Stomach (tissue), 9 donors: ENCODE results near the gene PLEKHA4. TPM values are rescaled to one million over a fixed set of nuclear protein-coding genes. Genes with fewer than 3 reads are reported as not detected.
"Not testable (repeated sequence)": the region's sequence is repeated elsewhere in the genome, so short reads cannot be mapped to it uniquely, and the experiment has no call there.

Source experiments
- DNase-seq, 2 donors: peaks; one replicate each; pipeline versions ENCODE4 v3.0.0 to v3.0.0-alpha.2; 2013 to 2019
- H3K27ac ChIP-seq, 5 donors: fragments of 200-600 bp in 4 of 5; sonication (generic) in 4 of 5; one replicate each; pipeline ENCODE4 v1.5.1; 2013 to 2019; ENCODE audit warnings: mild to moderate bottlenecking in 1 of 5, moderate library complexity in 1 of 5
- H3K27me3 ChIP-seq, 3 donors: fragments of 200-600 bp; sonication (generic); one replicate each; pipeline ENCODE4 v1.5.1; 2017 to 2019; ENCODE audit warnings: mixed run types in 1 of 3
- H3K36me3 ChIP-seq, 4 donors: fragments of 200-600 bp; sonication (generic); 1 replicate in 3 of 4; 2 replicates in 1 of 4; pipeline ENCODE4 v1.5.1; 2016 to 2019
- H3K4me1 ChIP-seq, 4 donors: fragments of 200-600 bp; sonication (generic); one replicate each; pipeline ENCODE4 v1.5.1; 2016 to 2019
- H3K4me3 ChIP-seq, 4 donors: fragments of 200-600 bp; sonication (generic) in 3 of 4; one replicate each; pipeline ENCODE4 v1.5.1; 2016 to 2019; ENCODE audit warnings: mild to moderate bottlenecking in 1 of 4
- H3K9me3 ChIP-seq, 4 donors: fragments of 200-600 bp; sonication (generic); one replicate each; pipeline ENCODE4 v1.5.1; 2016 to 2019
- EP300 ChIP-seq: sonication (generic); formaldehyde crosslinking; IDR thresholded peaks from one replicate; pipeline ENCODE4 v1.6.1; 2017; ENCODE audit warnings: antibody characterized with exemption
- POLR2A ChIP-seq, 4 donors: fragments of 450-650 bp; IDR thresholded peaks; one replicate each; pipeline ENCODE4 v1.6.1; 2016; ENCODE audit warnings: antibody characterized with exemption in 4 of 4, control low read depth in 2 of 4, mild to moderate bottlenecking in 1 of 4, moderate library complexity in 1 of 4
- POLR2AphosphoS5 ChIP-seq, 3 donors: sonication (generic); formaldehyde crosslinking; IDR thresholded peaks; one replicate each; pipeline ENCODE4 v1.6.1; 2016; ENCODE audit warnings: antibody characterized with exemption in 3 of 3
- WGBS, 5 donors: extraction: QIAGEN DNeasy Blood & Tissue Kit in 3 of 5; methylation state at CpG; one replicate each; pipeline versions ENCODE4 v1.1.5 to v1.1.7; 2013 to 2018; 5-methylcytosine and 5-hydroxymethylcytosine counted together
- intact Hi-C: fragments of 100-400 bp; cut with DNase I; formaldehyde crosslinking; loops from one replicate; pipeline ENCODE4 v1.15.1; 2023; ENCODE audit warnings: low total_unique reads
- polyA plus RNA-seq, 3 donors: library from polyadenylated mRNA; stranded (reverse); fragments of 200-250 nt; gene quantifications; one replicate each; pipeline ENCODE4 v1.2.3, GENCODE V29; 2013
- total RNA-seq, 5 donors: library from RNA; depleted of rRNA; stranded (reverse); fragments of >200 nt; gene quantifications; one replicate each; pipeline versions ENCODE4 v1.1.0 to v1.2.3, GENCODE V29; 2014 to 2016
- TF ChIP-seq, protein P1 (sequence below), 7 experiments: fragments of 450-650 bp in 4 of 7; fragments of 200-600 bp in 3 of 7; sonication (generic) in 3 of 7; IDR thresholded peaks; one replicate each; pipeline ENCODE4 v1.5.1; 2016 to 2019; ENCODE audit warnings: antibody characterized with exemption in 7 of 7, control low read depth in 2 of 7, mild to moderate bottlenecking in 1 of 7
- donor health status: healthy with polysubstance abuse.
- donor health status: Bipolar disorder and iron deficiency.
- donor health status: healthy.

The PLEKHA4 gene
- total and polyA plus RNA-seq, 8 donors: 1.7 to 85.0 (median 30.0) TPM

DNA sequence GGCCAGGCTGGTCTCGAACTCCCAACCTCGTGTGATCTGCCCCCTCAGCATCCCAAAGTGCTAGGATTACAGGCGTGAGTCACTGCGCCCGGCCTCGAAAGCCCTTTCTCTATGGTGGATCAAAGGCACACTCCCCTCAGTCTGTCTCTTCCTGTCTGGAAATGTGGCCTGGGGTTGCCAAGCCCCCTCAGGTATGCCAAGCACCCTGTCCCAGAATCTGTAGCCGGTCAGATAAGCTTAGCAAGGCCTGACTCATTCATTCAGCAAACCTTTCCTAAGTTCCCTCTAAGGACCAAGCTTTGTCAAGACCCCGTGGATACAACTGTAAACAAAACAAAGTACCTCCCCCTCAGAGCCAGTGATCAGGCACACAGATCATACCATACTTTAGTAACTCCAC lies 45.8 kb upstream of the PLEKHA4 start:
- DNase-seq: no peak
- intact Hi-C loops: no loop called here
- Histone ChIP-seq H3K4me3 (no peak overlapping the region), H3K27ac (no peak overlapping the region), H3K9me3 (no peaks in the 10 kb centered on the region), H3K4me1 (no peaks in the 10 kb centered on the region), H3K36me3 (peaks cover 74 to 100% (median 100%) of the 10 kb centered on the region in 4 donors), H3K27me3 (no peaks in the 10 kb centered on the region)
- WGBS, 5 donors: 92 to 95% (median 94%) methylated on average over 8 of the region's 8 CpGs
- TF ChIP-seq POLR2AphosphoS5 (IDR thresholded peaks at IDR 0.05): no peak
- TF ChIP-seq EP300: no peak
- no peak for TF ChIP-seq POLR2A (IDR thresholded peaks at IDR 0.05)
- TF ChIP-seq, protein P1, sequence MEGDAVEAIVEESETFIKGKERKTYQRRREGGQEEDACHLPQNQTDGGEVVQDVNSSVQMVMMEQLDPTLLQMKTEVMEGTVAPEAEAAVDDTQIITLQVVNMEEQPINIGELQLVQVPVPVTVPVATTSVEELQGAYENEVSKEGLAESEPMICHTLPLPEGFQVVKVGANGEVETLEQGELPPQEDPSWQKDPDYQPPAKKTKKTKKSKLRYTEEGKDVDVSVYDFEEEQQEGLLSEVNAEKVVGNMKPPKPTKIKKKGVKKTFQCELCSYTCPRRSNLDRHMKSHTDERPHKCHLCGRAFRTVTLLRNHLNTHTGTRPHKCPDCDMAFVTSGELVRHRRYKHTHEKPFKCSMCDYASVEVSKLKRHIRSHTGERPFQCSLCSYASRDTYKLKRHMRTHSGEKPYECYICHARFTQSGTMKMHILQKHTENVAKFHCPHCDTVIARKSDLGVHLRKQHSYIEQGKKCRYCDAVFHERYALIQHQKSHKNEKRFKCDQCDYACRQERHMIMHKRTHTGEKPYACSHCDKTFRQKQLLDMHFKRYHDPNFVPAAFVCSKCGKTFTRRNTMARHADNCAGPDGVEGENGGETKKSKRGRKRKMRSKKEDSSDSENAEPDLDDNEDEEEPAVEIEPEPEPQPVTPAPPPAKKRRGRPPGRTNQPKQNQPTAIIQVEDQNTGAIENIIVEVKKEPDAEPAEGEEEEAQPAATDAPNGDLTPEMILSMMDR (IDR thresholded peaks at IDR 0.05): no peak

DNA sequence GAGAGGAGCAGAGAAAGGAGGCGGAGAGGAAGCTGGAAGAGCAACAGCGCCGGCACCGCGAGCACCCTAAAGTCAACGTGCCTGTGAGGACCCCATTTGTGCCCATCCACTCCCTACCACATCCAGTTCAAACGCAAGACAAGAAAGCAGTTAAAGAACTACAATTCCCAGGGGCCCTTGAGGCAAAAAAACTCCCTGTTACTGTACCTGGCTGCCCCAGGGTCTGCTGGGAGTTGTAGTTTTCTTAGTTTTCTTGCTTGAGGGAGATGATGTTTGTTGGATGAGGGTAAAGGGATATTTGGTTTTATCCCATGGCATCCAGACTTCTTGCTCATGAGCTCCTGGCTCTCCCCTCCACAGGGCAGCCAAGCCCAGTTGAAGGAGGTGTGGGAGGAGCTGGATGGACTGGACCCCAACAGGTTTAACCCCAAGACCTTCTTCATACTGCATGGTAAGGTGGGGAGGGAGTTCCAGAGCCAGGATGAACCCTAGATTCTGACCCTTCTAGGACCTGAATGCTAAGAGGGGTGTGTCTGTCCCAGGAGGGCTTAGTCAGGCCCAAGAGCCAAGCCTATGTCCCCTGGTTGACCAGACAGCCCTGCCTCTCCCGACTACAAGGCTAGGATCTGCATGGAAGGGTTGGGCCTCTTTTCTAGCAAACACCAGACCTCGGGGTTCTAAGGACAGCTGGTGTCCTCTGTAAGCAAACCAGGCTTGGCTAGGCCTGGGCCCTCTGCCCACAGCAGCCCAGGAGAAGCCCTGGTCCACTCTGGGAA lies 44.9 kb upstream of the PLEKHA4 start:
- TF ChIP-seq POLR2AphosphoS5 (IDR thresholded peaks at IDR 0.05) (no peak), POLR2A (IDR thresholded peaks at IDR 0.05) (no peak), EP300 (no peak)
- TF ChIP-seq, protein P1 (IDR thresholded peaks at IDR 0.05): no peak
- no peak for DNase-seq
- Histone ChIP-seq H3K4me3 (no peak overlapping the region), H3K4me1 (no peaks in the 10 kb centered on the region), H3K36me3 (peaks cover 75 to 100% (median 100%) of the 10 kb centered on the region in 4 donors), H3K27ac (no peak overlapping the region), H3K27me3 (no peaks in the 10 kb centered on the region), H3K9me3 (no peaks in the 10 kb centered on the region)
- intact Hi-C loops: no loop called here
- 90 to 96% (median 92%) methylated on average over 9 of the region's 9 CpGs for WGBS, 5 donors

DNA sequence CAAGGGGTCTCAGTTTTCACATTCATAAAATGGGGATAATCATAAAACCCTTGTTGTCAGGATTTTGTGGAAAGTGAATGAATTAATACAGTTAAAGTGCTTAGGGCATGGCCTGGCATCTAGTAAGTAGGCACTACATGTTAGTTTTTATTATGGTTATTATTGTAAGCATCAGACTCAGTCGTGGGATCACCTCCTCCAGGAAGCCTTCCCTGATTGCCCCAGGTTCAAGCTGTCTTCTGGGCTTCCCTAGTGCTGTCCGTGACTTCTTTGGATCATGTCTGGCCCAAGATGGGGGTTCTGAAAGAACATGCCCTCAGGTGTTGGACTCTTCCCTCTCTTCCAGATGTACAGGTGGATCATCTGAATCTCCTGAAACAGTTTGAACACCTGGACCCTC lies 42.4 kb upstream of the PLEKHA4 start:
- H3K4me1 ChIP-seq: no peaks in the 10 kb centered on the region
- TF ChIP-seq EP300 (no peak), POLR2A (IDR thresholded peaks at IDR 0.05) (no peak)
- TF ChIP-seq, protein P1 (IDR thresholded peaks at IDR 0.05): no peak
- no peak for DNase-seq
- no peaks in the 10 kb centered on the region for H3K27me3 ChIP-seq
- intact Hi-C loops: no loop called here
- H3K27ac ChIP-seq: no peak overlapping the region
- 91 to 100% (median 96%) methylated on average over 1 to 2 of the region's 2 CpGs for WGBS, 5 donors
- no peaks in the 10 kb centered on the region for H3K9me3 ChIP-seq
- H3K4me3 ChIP-seq: no peak overlapping the region
- H3K36me3 ChIP-seq: peaks cover 66 to 100% (median 100%) of the 10 kb centered on the region in 4 donors

DNA sequence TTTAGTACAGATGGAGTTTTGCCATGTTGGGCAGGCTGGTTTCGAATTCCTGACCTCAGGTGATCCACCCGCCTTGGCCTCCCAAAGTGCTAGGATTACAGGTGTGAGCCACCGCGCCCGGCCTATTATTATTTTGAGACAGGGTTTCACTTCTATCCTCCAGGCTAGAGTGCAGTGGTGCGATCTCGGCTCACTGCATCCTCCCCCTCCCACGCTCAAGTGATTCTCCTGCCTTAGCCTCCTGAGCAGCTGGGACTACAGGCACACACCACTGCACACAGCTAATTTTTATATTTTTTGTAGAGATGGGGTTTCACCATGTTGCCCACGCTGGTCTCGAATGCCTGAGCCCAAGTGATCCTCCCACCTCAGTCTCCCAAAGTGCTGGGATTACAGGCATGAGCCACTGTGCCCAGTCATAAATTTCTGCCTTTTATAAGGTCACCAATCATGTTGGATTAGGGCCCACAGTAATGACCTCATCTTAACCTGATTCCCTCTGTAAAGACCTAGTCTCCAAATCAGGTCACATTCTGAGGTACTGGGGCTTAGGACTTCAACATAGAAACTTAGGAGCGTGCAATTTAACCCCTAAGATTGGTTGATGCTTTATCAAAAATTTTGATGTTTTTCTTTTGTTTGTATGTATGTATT lies 41.1 kb upstream of the PLEKHA4 start:
- H3K36me3 ChIP-seq: peaks cover 69 to 100% (median 100%) of the 10 kb centered on the region in 4 donors
- peak overlapping the region in 1 of 5 donors; percentile 10 for H3K27ac ChIP-seq
- DNase-seq, intact Hi-C loops, H3K4me3 ChIP-seq, H3K27me3 ChIP-seq, H3K9me3 ChIP-seq, H3K4me1 ChIP-seq: not testable (repeated sequence)
- 95 to 99% (median 97%) methylated on average over 11 of the region's 11 CpGs for WGBS, 5 donors
